ENCODE measurements around the gene SIL1. TPM values are rescaled to one million over a fixed set of nuclear protein-coding genes. Genes with fewer than 3 reads are reported as not detected.

Gene SIL1
- total and polyA plus RNA-seq, 9 of the 15 experiments (the other 6 are each of a cell fraction or from before 2014, with no cell fraction given), result 1.3 to 30.5 (median 18.1) TPM

- TF ChIP-seq MCM3 (IDR thresholded peaks at IDR 0.05) (no peak), SOX6 (IDR thresholded peaks at IDR 0.05) (no peak)
These were observed 268.6 kb downstream of the SIL1 start (continued) for GRCh38 chr5:138929571-138929955.

- WGBS (ENCODE audit: insufficient coverage, low coverage, missing lambda C conversion rate), result 89% methylated on average over 7 of the region's 7 CpGs
- intact Hi-C loops (cut with micrococcal nuclease), result no loop called here
- H3K9ac ChIP-seq (ENCODE audit: insufficient read depth in 1 of 2, low read depth in 2 of 2, low read length in 2 of 2), result no peak overlapping the region; a peak in 1 of 4 replicates
- ChIA-PET CTCF (ENCODE audit: low intra/inter-chr PET ratio) (no interaction called here), POLR2A (no interaction called here)
- H2AFZ ChIP-seq (ENCODE audit: low read depth, low read length), result no peak overlapping the region
- no peaks in the 10 kb centered on the region for H3K9me1 ChIP-seq (ENCODE audit: control insufficient read depth, insufficient read depth, low read length)
- H3K9me3 ChIP-seq (replicated peaks; ENCODE audit: control insufficient read depth, insufficient read depth, low read depth, low read length), result no peaks in the 10 kb centered on the region
- H3K36me3 ChIP-seq (ENCODE audit: control insufficient read depth, insufficient read depth, low read length), result peaks cover 77% of the 10 kb centered on the region
- H3K4me3 ChIP-seq, result no peak overlapping the region
- H4K20me1 ChIP-seq (replicated peaks; ENCODE audit: control insufficient read depth, insufficient read depth, low read length), result peaks cover 9% of the 10 kb centered on the region; the same call in 1 of the 2 replicates
- no peak overlapping the region for H3K4me2 ChIP-seq (ENCODE audit: insufficient read depth, low read length)
- DNase-seq (ENCODE audit: extremely low read depth in 1 of 4, low spot score in 3 of 4) (no peak), ATAC-seq (no peak), FAIRE-seq (no peak)
- H3K79me2 ChIP-seq (ENCODE audit: control insufficient read depth, insufficient read depth, low read length), result no peaks in the 10 kb centered on the region
- H3K27ac ChIP-seq (ENCODE audit: extremely low read depth, low read depth, low read length), result no peak overlapping the region
- in situ Hi-C loops (cut with MboI), result no loop called here
- H3K4me1 ChIP-seq (replicated peaks in 1 of 2; ENCODE audit: control insufficient read depth in 2 of 2, insufficient read depth in 2 of 2, low read length in 2 of 2), result no peaks in the 10 kb centered on the region; a peak in 1 of 5 replicates
- BruUV-seq (replicated peaks), result no TSS peak
- no peaks in the 10 kb centered on the region for H3K27me3 ChIP-seq (ENCODE audit: control insufficient read depth in 2 of 2, insufficient read depth in 2 of 2, low read length in 2 of 2)
- TF ChIP-seq KDM5B (IDR thresholded peaks at IDR 0.05; ENCODE audit: insufficient replicate concordance, low read depth, low read length) (no peak), CREB1 (IDR thresholded peaks at IDR 0.05) (no peak), CREB1 (CRISPR knock-in tag; IDR thresholded peaks at IDR 0.05) (no peak), PML (IDR thresholded peaks at IDR 0.05; ENCODE audit: low read length) (no peak), RBM22 (IDR thresholded peaks at IDR 0.05; ENCODE audit: low read depth, low read length, poor library complexity, severe bottlenecking) (peak; percentile 30)
These were observed 270.2 kb downstream of the SIL1 start for GRCh38 chr5:138927979-138928378.
